Measurements from ENCODE around the gene B3GAT3.

B3GAT3 gene

DNA sequence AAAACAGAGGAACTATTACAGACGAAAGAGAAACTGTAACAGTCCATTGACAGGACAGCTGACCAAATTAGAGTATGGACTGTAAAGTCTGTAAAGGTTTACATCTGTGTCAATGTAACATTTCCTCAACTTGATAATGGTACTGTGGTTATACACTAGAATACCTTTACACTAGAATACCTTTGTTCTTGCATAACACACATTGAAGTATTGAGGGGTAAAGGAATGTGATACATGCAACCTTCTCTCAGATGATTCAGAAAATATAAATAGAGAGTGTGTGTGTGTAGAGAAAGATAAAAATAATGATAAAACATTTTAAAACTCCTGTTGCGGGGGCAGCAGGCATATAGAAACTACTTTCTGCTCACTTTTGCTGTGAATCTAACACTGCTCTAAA, 42.5 kb downstream of the B3GAT3 start:
- no peaks in the 10 kb centered on the region for H3K27me3 ChIP-seq (ENCODE audit: insufficient read depth, low read depth, severe bottlenecking)
- no peaks in the 10 kb centered on the region for H3K9me3 ChIP-seq (ENCODE audit: severe bottlenecking)
- DNase-seq = no peak
- H3K36me3 ChIP-seq = peaks cover 50% of the 10 kb centered on the region
- H3K4me3 ChIP-seq (ENCODE audit: low read depth, low read length) = no peak overlapping the region
- TF ChIP-seq, protein P1, sequence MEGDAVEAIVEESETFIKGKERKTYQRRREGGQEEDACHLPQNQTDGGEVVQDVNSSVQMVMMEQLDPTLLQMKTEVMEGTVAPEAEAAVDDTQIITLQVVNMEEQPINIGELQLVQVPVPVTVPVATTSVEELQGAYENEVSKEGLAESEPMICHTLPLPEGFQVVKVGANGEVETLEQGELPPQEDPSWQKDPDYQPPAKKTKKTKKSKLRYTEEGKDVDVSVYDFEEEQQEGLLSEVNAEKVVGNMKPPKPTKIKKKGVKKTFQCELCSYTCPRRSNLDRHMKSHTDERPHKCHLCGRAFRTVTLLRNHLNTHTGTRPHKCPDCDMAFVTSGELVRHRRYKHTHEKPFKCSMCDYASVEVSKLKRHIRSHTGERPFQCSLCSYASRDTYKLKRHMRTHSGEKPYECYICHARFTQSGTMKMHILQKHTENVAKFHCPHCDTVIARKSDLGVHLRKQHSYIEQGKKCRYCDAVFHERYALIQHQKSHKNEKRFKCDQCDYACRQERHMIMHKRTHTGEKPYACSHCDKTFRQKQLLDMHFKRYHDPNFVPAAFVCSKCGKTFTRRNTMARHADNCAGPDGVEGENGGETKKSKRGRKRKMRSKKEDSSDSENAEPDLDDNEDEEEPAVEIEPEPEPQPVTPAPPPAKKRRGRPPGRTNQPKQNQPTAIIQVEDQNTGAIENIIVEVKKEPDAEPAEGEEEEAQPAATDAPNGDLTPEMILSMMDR (IDR thresholded peaks at IDR 0.05; ENCODE audit: low read depth, low read length) = no peak
- H3K27ac ChIP-seq = no peak overlapping the region

- DNase-seq = no peak
- peaks cover 50% of the 10 kb centered on the region for H3K36me3 ChIP-seq
- H3K9me3 ChIP-seq (ENCODE audit: severe bottlenecking) = no peaks in the 10 kb centered on the region
- no peak overlapping the region for H3K27ac ChIP-seq
- TF ChIP-seq, protein P1 (IDR thresholded peaks at IDR 0.05; ENCODE audit: low read depth, low read length) = no peak
- H3K27me3 ChIP-seq (ENCODE audit: insufficient read depth, low read depth, severe bottlenecking) = no peaks in the 10 kb centered on the region
- H3K4me3 ChIP-seq (ENCODE audit: low read depth, low read length) = no peak overlapping the region
These were observed 43.2 kb downstream of the B3GAT3 start for GRCh38 chr11:62578541-62578940.

- no peak overlapping the region for H3K4me3 ChIP-seq (ENCODE audit: low read depth, low read length)
- H3K9me3 ChIP-seq (ENCODE audit: severe bottlenecking) = no peaks in the 10 kb centered on the region
- H3K36me3 ChIP-seq = peaks cover 61% of the 10 kb centered on the region
- no peaks in the 10 kb centered on the region for H3K27me3 ChIP-seq (ENCODE audit: insufficient read depth, low read depth, severe bottlenecking)
- TF ChIP-seq, protein P1 (IDR thresholded peaks at IDR 0.05; ENCODE audit: low read depth, low read length) = no peak
- H3K27ac ChIP-seq = peak overlapping the region; percentile 23; the same call in 1 of the 2 replicates
- no peak for DNase-seq
These were observed 44.6 kb downstream of the B3GAT3 start for GRCh38 chr11:62577046-62577714.

DNA sequence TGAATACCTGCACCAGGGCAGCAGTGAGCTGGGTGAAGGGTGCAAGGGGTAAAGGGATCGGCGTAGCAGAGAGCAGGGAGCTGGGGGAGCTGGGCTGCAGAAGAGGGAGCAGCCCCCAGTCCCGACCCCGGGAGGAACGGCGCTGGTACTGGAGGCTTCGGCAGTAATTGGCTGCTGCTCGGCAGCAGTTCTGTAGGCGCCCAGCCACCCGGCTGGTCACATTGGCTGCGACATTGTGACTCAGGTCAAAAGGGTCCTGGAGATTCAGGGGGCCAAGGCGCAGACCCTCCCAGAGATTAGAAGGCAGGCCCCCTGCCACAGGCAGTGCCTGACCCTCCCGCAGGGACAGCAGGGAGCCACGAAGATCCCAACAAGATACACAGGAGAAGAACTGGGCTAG, 45.9 kb downstream of the B3GAT3 start:
- Histone ChIP-seq H3K27ac (peak overlapping the region; percentile 91), H3K9me3 (ENCODE audit: severe bottlenecking) (no peaks in the 10 kb centered on the region), H3K4me3 (ENCODE audit: low read depth, low read length) (no peak overlapping the region), H3K36me3 (peaks cover 68% of the 10 kb centered on the region), H3K27me3 (ENCODE audit: insufficient read depth, low read depth, severe bottlenecking) (no peaks in the 10 kb centered on the region)
- TF ChIP-seq, protein P1 (IDR thresholded peaks at IDR 0.05; ENCODE audit: low read depth, low read length) = no peak
- no peak for DNase-seq

DNA sequence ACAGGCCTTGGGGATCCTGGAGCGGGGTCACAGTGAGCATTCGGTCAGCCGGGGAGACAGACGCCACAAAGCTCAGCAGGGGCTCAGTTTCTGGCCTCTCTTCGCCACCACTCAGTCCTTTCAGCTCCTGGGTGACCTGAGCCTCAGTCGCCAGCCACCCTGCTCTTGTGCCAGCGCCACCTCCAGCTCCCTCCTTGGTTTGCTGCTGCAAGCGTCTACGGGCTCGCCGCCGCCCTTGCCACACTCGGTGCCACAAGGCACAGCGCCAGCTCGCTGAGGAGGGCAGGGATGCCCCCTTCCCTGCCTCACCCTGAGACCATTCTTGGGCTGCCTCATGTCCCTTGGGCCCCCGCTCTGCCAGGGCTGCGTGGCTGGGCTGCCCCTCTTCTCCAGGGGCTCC, 46.6 kb downstream of the B3GAT3 start:
- H3K27ac ChIP-seq = peak overlapping the region; percentile 91
- TF ChIP-seq, protein P1 (IDR thresholded peaks at IDR 0.05; ENCODE audit: low read depth, low read length) = no peak
- DNase-seq = peak; percentile 26
- H3K4me3 ChIP-seq (ENCODE audit: low read depth, low read length) = peak overlapping the region; percentile 100
- H3K27me3 ChIP-seq (ENCODE audit: insufficient read depth, low read depth, severe bottlenecking) = no peaks in the 10 kb centered on the region
- no peaks in the 10 kb centered on the region for H3K9me3 ChIP-seq (ENCODE audit: severe bottlenecking)
- peaks cover 72% of the 10 kb centered on the region for H3K36me3 ChIP-seq

Measured in WERI-Rb-1 (cell line).